Effector memory CD4-positive, alpha-beta T cell (primary cell): ENCODE measurements around the gene CCDC88C.

Source experiments
- DNase-seq, 3 donors: peaks; one replicate each; pipeline ENCODE4 v3.0.0-alpha.2; 2020
- H3K27ac ChIP-seq: 2 replicates; pipeline ENCODE4 v1.7.0; 2013; ENCODE audit warnings: mild to moderate bottlenecking, low read length, moderate library complexity; ENCODE audit not compliant: insufficient read depth, poor library complexity, severe bottlenecking
- H3K27me3 ChIP-seq: replicated peaks from 2 replicates; pipeline ENCODE4 v1.7.0; 2013; ENCODE audit warnings: mild to moderate bottlenecking, low read length; ENCODE audit not compliant: insufficient read depth, control insufficient read depth, poor library complexity, severe bottlenecking
- H3K36me3 ChIP-seq: 2 replicates; pipeline ENCODE4 v1.7.0; 2013; ENCODE audit warnings: mild to moderate bottlenecking, low read length, moderate library complexity; ENCODE audit not compliant: control insufficient read depth, insufficient read depth
- H3K4me1 ChIP-seq: 2 replicates; pipeline ENCODE4 v1.7.0; 2013; ENCODE audit warnings: low read length, mild to moderate bottlenecking; ENCODE audit not compliant: control insufficient read depth, insufficient read depth, poor library complexity, severe bottlenecking
- H3K4me3 ChIP-seq: 2 replicates; pipeline ENCODE4 v1.7.0; 2013; ENCODE audit warnings: low read length, low read depth, mild to moderate bottlenecking; ENCODE audit not compliant: insufficient read depth, poor library complexity, severe bottlenecking
- H3K9me3 ChIP-seq: 2 replicates; pipeline ENCODE4 v1.7.0; 2013; ENCODE audit warnings: mild to moderate bottlenecking, low read length, moderate library complexity; ENCODE audit not compliant: control insufficient read depth

CCDC88C gene

DNA sequence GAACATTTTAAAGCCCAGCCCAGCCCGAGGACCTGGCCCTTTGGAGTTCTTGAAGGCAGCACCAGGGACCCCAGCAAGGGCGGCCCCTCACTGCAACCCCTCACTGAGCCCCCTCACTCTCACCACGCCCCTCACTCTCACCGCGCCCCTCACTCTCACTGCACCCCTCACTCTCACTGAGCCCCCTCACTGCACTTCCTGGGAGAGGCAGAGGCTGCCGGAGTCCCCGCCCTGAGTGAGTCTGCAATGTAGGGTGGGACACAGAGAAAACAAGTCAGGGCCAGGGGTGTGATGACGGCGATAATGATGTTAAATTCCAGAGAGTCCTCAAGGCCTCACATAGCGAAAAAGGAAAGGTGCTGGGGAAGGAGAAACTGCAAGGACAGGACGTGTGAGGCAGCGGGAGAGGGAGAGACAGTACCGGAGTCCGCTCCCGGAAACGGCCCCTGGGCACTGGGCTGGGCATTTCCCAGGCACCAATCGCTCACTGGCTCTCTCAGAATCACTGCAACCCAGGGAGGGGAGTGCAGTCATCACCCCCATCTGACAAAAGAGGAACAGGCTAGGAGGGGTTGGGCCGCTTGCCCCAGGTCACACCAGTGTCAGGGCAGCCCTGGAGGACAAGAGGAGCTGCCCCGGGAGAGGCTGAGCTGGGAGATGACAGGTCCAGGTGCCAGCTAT, 24.9 kb downstream of the CCDC88C start:
- Histone ChIP-seq H3K4me3 (no peak overlapping the region), H3K27me3 (no peaks in the 10 kb centered on the region), H3K36me3 (peaks cover 5% of the 10 kb centered on the region), H3K27ac (peak overlapping the region; percentile 23), H3K4me1 (peaks cover 96% of the 10 kb centered on the region), H3K9me3 (no peaks in the 10 kb centered on the region)
- DNase-seq: no peak

DNA sequence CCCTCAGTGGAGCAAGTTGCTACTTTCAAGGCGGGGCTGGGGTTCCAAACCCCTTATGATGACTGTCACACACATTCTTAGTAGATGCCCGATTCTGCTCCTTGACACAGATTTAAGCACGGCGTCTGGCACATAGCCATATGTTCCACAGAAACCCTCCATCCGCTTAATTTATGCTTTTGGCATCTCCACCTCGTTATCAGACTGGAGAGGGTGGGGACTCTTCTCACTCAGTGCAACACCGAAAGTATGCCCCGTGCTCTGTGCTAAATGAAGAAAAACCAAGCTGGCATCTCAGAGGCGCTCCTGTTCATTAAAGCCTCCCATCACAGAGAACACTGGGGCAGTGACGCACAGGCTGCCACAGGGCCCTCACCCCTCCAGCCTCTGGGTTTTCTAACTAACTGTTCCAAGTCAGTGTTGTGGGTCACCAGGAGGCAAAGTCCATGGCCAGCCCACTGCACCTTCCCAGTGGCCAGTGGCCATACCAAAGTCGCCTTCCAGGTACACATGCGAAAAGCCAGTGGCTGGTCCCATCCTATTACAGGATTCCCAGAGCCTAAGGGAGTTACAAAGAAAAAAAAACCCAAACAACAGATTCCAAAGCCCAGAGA, 27.3 kb downstream of the CCDC88C start:
- no peaks in the 10 kb centered on the region for H3K9me3 ChIP-seq
- peaks cover 90% of the 10 kb centered on the region for H3K4me1 ChIP-seq
- peak overlapping the region; percentile 56 for H3K27ac ChIP-seq
- peaks cover 5% of the 10 kb centered on the region for H3K36me3 ChIP-seq
- peak overlapping the region; percentile 7 for H3K4me3 ChIP-seq
- DNase-seq: no peak
- H3K27me3 ChIP-seq: no peaks in the 10 kb centered on the region

DNA sequence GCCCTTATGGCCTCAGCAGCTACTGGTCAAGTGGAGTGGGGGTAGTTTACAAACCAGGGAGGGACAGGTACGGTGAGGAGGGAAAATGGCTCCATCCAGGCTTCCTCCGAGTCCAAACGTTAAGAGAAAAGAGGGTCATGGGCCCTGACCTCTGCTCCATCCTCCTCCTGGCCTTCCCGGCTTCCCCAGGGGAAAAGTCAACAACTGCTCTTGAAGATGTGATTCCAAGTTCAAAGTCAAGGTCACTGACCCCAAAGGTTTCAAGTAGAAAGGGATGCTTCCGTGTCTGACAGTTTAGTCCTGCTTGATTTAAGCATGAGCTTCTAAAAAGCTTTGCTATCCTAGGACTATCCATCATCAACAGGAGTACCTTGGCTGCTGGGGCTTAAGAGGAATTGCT, 28.5 kb downstream of the CCDC88C start:
- peak overlapping the region; percentile 64 for H3K27ac ChIP-seq

DNA sequence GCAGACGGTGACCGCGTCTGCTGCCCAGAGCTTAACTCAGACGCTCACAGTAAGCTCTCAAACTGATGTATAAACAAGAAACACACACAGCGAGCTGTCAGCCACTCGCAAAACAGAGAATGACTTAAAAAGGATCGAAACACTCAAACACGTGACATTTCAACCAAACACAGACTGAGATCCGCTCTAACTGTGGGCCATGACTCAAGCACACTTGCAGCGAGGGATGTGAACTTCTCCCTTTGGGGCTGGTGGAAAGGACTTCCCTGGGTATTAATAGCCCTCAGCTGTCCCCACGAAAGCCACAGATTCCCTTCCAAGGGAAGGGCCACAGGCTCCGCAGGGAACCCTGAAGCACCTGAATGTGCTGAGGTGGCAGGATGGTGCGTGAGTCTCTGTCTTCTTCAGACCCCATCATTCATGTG, 29.1 kb downstream of the CCDC88C start:
- H3K4me3 ChIP-seq: no peak overlapping the region
- no peaks in the 10 kb centered on the region for H3K27me3 ChIP-seq
- peak in 1 of 3 donors; percentile 40 for DNase-seq
- H3K9me3 ChIP-seq: no peaks in the 10 kb centered on the region
- no peaks in the 10 kb centered on the region for H3K36me3 ChIP-seq
- H3K27ac ChIP-seq: peak overlapping the region; percentile 64
- H3K4me1 ChIP-seq: peaks cover 83% of the 10 kb centered on the region

More for the DNA sequence above, 28.5 kb downstream of the CCDC88C start:
- Histone ChIP-seq H3K4me1 (peaks cover 88% of the 10 kb centered on the region), H3K9me3 (no peaks in the 10 kb centered on the region), H3K4me3 (no peak overlapping the region), H3K27me3 (no peaks in the 10 kb centered on the region), H3K36me3 (no peaks in the 10 kb centered on the region)
- no peak for DNase-seq

DNA sequence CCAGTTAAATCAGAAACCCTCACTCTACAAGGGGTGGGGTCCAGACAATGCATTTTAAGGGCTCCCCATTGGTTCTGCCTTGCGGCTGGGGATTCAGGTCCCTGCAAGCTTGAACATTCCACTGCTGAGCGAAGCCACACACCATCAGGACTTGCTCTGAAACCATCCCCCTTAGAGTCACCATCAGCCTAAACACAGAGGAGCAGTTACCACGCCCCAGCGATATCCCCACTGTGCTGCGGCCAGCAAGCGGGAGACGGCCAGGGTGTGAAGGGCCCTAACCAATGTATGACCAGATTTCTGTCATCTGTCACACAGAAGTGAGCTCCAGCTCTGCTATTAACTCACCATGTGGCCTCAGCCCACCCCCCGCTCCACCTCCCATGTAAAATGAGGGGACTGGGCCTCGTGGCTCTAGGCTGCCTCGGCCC, 29.7 kb downstream of the CCDC88C start:
- Histone ChIP-seq H3K36me3 (no peaks in the 10 kb centered on the region), H3K27me3 (no peaks in the 10 kb centered on the region), H3K4me3 (no peak overlapping the region), H3K27ac (peak overlapping the region; percentile 64), H3K9me3 (no peaks in the 10 kb centered on the region), H3K4me1 (peaks cover 82% of the 10 kb centered on the region)
- no peak for DNase-seq

DNA sequence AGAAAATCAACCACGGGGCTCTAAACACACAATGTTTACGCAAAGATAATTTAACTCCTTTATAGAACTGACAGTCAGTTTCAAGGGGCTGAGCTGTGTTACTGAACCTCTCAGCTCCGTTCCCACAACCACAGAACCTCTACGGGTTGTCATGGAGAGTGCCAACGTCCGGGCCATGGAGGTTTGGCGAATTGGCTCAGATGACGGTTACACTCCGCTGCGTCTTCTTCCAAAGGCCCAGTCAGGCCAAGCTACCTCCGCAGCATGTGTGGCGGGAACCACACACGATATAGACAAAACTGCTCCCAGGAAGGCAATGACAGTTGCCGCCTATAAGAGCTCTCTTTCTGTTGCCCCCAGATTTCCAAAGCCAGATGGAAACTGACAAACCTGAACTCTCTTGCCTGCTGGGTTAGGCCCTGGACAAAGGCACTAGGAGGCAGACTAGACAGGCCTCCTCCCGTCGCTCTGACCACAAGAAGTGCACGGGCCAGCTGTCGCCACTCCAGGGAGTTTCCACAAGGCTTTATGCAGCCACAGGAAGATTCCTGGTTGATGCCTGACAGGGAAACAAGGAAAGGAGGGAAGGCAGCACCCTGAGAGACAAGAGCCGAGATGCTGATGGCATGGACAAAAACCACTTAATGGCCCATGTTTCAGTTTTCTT, 30.3 kb downstream of the CCDC88C start:
- no peak for DNase-seq
- Histone ChIP-seq H3K4me3 (no peak overlapping the region), H3K4me1 (peaks cover 82% of the 10 kb centered on the region), H3K27ac (peak overlapping the region; percentile 64), H3K9me3 (no peaks in the 10 kb centered on the region), H3K27me3 (no peaks in the 10 kb centered on the region), H3K36me3 (no peaks in the 10 kb centered on the region)

DNA sequence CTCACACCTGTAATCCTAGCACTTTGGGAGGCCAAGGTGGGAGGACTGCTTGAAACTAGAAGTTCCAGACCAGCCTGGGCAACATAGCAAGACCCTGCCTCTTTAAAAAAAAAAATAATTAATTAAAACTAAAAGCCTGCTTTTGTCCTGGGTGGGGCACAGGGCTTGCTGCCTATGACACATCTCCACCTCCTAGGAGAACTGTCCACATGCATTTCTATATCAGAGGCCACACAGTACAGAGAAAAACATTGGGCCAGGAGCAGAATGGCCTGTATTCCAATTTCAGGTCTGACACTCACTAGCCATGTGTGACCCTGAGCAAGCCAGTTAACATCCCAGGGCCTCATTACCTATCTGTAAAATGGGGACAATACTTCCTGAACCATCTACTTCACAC, 31.9 kb downstream of the CCDC88C start:
- no peaks in the 10 kb centered on the region for H3K9me3 ChIP-seq
- H3K4me3 ChIP-seq: no peak overlapping the region
- DNase-seq: no peak
- H3K4me1 ChIP-seq: peaks cover 82% of the 10 kb centered on the region
- H3K36me3 ChIP-seq: no peaks in the 10 kb centered on the region
- H3K27ac ChIP-seq: peak overlapping the region; percentile 20
- H3K27me3 ChIP-seq: no peaks in the 10 kb centered on the region

DNA sequence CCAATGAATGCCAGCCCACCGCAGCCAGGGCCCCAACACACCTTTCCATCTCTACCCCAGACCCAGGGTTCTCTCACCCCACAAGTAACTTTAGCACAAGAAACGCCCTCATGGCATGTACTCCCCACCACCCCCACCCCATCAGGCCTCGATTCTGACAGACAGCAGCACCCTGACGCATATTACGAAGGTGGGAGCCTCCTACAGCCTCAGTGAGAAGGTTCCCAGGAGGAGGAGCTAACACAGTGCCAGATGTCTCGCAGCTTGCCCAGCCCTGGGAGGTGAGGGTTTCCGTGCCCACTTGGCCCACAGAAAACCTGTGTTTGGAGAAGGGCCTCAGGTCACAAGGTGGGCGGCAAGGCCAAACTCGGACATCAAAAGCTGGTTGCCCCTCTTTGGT, 32.4 kb downstream of the CCDC88C start:
- H3K27me3 ChIP-seq: no peaks in the 10 kb centered on the region
- H3K4me3 ChIP-seq: no peak overlapping the region
- H3K9me3 ChIP-seq: no peaks in the 10 kb centered on the region
- H3K27ac ChIP-seq: peak overlapping the region; percentile 20
- peaks cover 80% of the 10 kb centered on the region for H3K4me1 ChIP-seq
- H3K36me3 ChIP-seq: no peaks in the 10 kb centered on the region
- no peak for DNase-seq

DNA sequence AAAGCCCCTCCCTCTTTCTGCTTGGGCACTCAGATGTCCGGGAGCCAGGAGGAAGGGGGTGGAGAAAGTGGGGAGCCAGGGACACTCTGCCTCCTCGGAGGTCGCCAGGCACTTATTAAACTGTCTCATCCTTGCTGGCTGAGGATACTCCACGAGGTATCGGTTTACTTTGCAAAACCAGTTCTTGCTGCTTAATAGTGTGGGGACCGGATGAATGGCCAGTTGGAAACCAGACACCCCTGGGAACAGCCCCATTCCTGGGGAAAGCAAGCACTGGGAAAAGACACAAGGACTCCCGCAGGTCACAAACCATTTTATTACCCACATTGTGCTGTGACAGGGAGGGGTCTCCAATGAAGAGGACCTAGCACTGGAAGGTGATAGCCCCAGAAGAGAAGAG, 34.2 kb downstream of the CCDC88C start:
- no peak overlapping the region for H3K4me3 ChIP-seq
- peaks cover 10% of the 10 kb centered on the region for H3K36me3 ChIP-seq
- peaks cover 81% of the 10 kb centered on the region for H3K4me1 ChIP-seq
- H3K27me3 ChIP-seq: no peaks in the 10 kb centered on the region
- H3K9me3 ChIP-seq: no peaks in the 10 kb centered on the region
- no peak overlapping the region for H3K27ac ChIP-seq
- no peak for DNase-seq
